Coronary artery (tissue), 2 donors: ENCODE measurements around the gene ZNF337.
"Not testable (repeated sequence)": the region's sequence is repeated elsewhere in the genome, so short reads cannot be mapped to it uniquely, and the experiment has no call there.

Source experiments
- DNase-seq: peaks from one replicate; pipeline ENCODE4 v3.0.0-alpha.2; 2017; ENCODE audit warnings: low spot score
- H3K27ac ChIP-seq, 2 donors: fragments of 200-600 bp; sonication (generic); one replicate each; pipeline ENCODE4 v1.5.1; 2016 to 2019
- H3K4me3 ChIP-seq: fragments of 200-600 bp; sonication (generic); 2 replicates; pipeline ENCODE4 v1.5.1; 2016; ENCODE audit warnings: mild to moderate bottlenecking, moderate library complexity
- CTCF ChIP-seq: fragments of 200-600 bp; sonication (generic); IDR thresholded peaks from one replicate; pipeline ENCODE4 v1.5.1; 2019; ENCODE audit warnings: antibody characterized with exemption

ZNF337 gene

GRCh38 chr20:25692499-25692898 lies 4.2 kb downstream of the ZNF337 start:
- H3K4me3 ChIP-seq, result no peak overlapping the region
- TF ChIP-seq CTCF, result no peak
- DNase-seq, result no peak
- no peak overlapping the region for H3K27ac ChIP-seq

GRCh38 chr20:25690427-25690826 lies 6.2 kb downstream of the ZNF337 start:
- no peak for DNase-seq
- Histone ChIP-seq H3K27ac (no peak overlapping the region), H3K4me3 (no peak overlapping the region)
- TF ChIP-seq CTCF, result no peak

- Histone ChIP-seq H3K4me3 (no peak overlapping the region), H3K27ac (no peak overlapping the region)
- DNase-seq, result no peak
- no peak for TF ChIP-seq CTCF
These were observed 10.3 kb downstream of the ZNF337 start for GRCh38 chr20:25686081-25687067.

GRCh38 chr20:25685276-25686080 lies 11.2 kb downstream of the ZNF337 start:
- Histone ChIP-seq H3K4me3 (no peak overlapping the region), H3K27ac (no peak overlapping the region)
- DNase-seq, result no peak
- no peak for TF ChIP-seq CTCF

- not testable (repeated sequence) for H3K27ac ChIP-seq, H3K4me3 ChIP-seq, DNase-seq
These were observed 12.8 kb downstream of the ZNF337 start for GRCh38 chr20:25683826-25684225.

- DNase-seq, result no peak
- no peak for TF ChIP-seq CTCF
These were observed 13.6 kb downstream of the ZNF337 start for GRCh38 chr20:25683050-25683449.

GRCh38 chr20:25676164-25676809 lies 20.4 kb downstream of the ZNF337 start:
- H3K4me3 ChIP-seq, result no peak overlapping the region
- no peak for TF ChIP-seq CTCF
- no peak for DNase-seq
- H3K27ac ChIP-seq, result no peak overlapping the region

More at GRCh38 chr20:25683050-25683449, 13.6 kb downstream of the ZNF337 start:
- no peak overlapping the region for H3K4me3 ChIP-seq
- no peak overlapping the region for H3K27ac ChIP-seq
